ENCODE data around the gene PDGFD.

Gene PDGFD

DNA sequence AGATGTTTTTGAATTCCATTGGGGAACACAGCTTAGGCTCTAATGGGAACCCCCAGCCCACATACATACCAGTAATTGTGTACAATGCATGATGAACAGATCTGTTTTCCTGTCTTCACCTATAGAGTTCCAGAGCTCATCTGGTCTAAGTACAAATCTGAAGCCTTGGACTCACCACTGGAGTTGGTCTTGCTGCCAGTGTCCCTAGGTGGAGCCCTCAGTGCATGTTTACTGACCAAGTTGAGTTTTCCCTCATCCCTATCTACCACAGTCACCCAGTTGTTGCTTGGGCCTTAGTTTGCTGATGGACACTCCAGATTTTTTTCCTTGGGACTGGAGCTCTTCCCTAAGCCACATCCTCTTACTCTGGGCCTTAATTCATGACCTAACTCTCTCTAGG lies 286.7 kb downstream of the PDGFD start:
- peak; percentile 4 for DNase-seq

- no peak for DNase-seq
Observed at GRCh38 chr11:103875855-103876510, 288.0 kb downstream of the PDGFD start.

DNA sequence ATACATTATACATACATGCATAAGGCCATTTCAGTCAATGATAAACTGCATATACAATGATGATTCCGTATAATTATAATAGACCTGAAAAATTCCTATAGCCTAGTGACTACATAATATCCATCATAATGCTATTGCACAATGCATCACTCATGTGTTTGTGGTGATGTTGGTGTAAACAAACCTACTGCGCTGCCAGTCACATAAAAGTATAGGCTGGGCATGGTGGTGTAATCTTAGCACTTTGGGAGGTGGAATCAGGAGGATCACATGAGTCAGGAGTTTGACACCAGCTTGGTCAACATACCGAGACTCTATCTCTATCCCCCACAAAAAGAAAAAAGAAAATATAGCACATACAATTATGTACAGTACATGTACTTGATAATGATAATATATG lies 291.2 kb downstream of the PDGFD start:
- DNase-seq = no peak

- no peak for DNase-seq
Observed at GRCh38 chr11:103871923-103872551, 291.9 kb downstream of the PDGFD start.

- peak; percentile 62 for DNase-seq
Observed at GRCh38 chr11:103870821-103871309, 293.1 kb downstream of the PDGFD start.

DNA sequence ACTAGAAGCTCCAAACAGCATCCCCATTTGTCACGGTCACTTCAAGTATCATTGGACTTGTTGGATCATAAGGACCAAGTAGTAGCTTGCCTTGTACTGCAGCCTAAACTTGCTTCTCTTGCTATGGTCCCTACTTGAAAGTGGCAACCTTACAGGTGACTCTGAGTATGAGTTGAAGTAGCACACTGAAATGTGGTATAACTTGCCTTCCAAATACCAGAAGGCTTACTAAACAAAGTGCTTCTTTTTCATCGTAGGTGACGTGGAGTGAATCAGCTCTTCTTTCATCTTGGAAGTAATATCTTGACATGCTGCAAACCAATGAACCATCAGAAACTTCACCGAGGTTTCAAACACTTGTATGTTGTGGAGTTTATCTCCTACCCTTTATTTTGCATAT lies 296.5 kb downstream of the PDGFD start:
- no peak for DNase-seq

DNA sequence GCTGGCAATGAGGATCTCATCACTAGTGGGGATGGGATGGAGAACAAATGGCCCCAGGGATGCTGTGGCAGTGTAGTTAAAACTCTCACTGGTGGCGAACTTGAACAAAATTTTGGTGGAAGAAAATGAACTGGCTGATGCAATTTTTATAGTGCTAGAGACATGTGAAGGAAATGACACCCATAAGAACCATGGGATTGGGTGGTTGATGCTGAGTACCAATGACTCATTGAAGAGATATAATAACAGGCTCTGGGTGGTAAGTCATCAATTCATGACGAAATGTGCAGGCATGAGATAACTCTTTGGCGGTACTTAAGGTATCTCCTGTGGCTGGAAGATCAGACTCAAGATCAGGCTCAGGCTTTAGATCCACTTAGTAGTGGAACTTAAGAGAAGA lies 300.4 kb downstream of the PDGFD start:
- peak; percentile 82 for DNase-seq

DNA sequence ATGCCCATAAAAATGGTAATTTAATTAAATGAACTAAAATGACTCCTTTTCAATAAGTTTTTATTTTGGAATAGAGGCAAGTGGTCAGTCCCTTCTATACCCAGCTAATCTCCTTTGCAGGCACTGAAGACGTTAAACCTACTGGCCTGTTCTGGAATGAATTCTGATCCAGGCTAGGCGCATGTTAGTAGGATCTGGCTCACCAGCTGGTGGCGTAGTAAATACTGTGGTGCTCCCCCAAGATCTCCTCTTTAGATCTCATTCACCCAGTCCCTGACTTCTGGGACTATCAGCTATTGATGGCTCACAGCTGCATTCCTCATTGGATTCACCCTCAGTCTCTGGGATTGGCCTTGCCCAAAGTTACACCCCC lies 301.2 kb downstream of the PDGFD start:
- peak; percentile 9 for DNase-seq

GRCh38 chr11:103862094-103862801 lies 301.7 kb downstream of the PDGFD start:
- DNase-seq = peak; percentile 5
